HG03064 (cell line): ENCODE measurements around the gene PALLD.
"Not testable (repeated sequence)": the region's sequence is repeated elsewhere in the genome, so short reads cannot be mapped to it uniquely, and the experiment has no call there.

ENCODE experiments used
- ATAC-seq: cut with Tn5 transposase; IDR thresholded peaks from one replicate; pipeline ENCODE4 v1.9.1; 2021; ENCODE audit warnings: low read depth; ENCODE audit not compliant: unreplicated experiment

The PALLD gene

DNA sequence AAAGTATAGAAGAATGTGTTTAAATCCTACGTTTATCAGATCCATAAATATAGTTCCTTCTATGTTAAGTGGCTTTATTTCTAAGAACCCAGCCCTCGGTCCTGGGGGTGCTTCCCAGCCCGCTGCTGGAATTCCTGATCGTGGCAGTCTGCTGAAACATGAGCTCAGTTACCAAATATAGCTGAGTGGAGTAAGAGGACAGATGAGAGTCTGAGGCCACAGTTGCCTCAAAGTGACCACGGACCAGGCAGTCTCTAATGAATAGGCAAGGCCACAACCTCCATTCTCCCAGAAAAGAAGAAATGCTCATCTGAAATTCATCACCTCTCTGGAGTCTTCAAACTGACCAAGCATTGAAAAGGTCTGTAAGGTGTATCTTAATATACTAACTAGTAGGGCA, at the start of gene PALLD:
Gene PALLD (plus strand): TSS at position 219 of the 400 bp plus-strand sequence.
- no peak for ATAC-seq

DNA sequence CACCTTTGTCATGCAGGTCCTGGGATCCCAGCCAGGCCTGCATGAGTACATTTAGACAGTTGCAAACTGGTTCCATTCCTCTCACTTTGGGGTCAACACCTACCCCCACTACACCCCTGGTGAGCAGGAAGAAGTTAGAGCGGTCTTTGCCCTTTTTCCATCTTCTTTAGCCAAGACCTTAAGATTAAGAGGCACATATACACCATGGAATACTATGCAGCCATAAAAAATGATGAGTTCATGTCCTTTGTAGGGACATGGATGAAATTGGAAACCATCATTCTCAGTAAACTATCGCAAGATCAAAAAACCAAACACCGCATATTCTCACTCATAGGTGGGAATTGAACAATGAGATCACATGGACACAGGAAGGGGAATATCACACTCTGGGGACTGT, 47.8 kb upstream of the PALLD start:
- ATAC-seq: not testable (repeated sequence)

DNA sequence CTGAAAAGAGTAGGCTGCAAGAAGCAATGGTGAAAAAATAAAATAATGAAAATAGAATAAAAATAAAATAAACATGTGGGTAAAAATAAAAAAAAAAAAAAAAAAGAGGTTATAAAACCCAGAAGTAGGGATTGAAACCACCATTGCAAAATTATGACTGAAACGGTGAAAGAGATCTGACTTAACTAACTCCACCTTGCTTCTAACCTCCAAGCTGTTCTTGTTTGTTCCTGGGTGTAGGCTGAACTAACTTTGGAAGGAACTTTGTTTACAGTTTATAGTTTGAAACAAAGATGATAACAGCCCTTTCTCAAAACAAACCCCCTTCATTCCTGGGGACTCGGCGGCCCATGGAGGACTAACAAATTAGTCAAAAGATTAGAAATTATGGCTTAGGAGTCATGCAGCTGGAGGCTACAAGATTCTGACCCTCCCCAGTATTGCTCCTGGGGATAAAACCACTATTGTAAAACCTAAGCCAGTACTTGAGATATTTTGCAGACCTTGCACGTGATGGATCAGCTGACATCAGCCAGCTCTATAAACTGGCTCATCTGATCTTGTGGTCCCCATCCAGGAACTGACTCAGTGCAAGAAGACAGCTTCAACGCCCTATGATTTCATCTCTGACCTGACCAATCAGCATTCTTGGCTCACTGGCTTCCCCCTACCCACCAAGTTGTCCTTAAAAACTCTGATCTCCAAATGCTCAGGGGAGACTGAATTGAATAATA, 47.0 kb upstream of the PALLD start:
- no peak for ATAC-seq

DNA sequence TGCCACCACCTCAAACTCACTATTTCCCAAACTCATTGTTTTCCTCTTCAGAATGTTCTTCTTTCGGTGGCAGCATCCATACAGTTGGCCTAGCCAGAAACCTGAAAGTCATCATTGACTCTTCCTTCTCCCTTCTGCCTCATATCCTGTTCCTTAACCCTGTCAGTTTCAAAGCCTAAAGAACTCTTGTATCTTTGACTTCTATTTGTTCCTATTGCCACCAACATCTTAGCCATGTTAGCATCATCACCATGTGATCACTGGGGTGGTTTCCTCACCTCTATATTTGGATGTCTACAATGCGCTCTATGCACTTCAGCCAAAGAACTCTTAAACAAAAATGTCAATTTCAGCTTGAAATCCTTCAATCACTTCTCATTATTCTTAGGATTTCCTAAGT, 45.5 kb upstream of the PALLD start:
- no peak for ATAC-seq

DNA sequence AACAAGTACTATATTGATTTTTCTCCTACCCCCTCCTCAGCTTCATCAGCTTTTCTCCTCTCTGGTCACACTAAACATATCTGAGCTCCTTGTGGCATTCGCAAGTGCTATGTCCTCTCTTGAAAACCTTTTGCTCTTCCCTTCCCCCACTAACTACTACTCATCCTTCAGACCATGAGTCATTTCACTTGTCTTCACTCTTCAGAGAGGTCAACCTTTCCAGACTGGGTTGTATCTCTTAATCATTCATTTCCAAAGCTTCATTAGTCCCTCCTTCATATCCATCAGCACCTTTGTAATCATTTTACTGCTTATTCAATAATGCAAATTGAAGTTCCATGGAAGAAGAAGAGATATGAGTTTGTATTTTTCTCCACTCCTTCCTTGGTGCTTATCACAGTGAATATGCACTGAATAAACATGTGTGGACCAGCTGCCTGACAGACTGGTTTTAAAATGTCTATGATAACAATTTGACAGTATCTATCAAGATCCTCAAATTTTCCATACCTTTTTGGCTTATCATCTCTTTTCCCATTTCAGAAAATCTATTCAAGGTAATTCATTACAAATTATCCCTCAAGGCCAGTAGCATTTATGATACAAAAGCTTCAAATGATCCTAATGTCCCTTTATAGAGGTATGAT, 45.0 kb upstream of the PALLD start:
- ATAC-seq: no peak

DNA sequence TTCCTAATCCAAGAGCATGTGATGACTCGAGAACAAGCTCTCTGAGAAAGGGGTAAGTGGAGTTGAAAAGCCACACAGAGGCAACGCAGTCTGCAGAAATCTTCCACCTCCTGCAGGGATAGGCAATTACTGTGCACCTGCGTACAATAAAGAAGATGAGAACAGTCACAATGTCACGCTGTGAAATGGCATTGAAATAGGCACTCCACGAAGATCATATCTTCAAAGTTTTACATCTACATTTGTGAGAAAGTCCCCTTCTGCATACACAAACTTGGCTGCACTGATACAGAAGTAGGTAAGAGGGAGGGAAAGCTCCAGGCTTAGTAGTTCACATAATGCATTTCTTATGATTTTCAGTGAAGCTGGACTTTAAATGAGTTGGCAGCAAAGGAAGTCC, 43.7 kb upstream of the PALLD start:
- ATAC-seq: no peak

DNA sequence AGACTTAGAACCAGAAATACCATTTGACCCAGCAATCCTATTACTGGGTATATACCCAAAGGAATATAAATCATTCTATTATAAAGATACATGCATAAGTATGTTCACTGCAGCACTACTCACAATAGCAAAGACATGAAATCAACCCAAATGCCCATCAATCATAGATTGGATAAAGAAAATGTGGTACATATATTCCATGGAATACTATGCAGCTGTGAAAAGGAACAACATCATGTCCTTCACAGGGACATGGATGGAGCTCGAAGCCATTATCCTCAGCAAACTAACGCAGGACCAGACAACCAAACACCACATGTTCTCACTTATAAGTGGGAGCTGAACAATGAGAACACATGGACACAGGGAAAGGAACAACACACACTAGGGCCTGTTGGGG, 38.6 kb upstream of the PALLD start:
- not testable (repeated sequence) for ATAC-seq

DNA sequence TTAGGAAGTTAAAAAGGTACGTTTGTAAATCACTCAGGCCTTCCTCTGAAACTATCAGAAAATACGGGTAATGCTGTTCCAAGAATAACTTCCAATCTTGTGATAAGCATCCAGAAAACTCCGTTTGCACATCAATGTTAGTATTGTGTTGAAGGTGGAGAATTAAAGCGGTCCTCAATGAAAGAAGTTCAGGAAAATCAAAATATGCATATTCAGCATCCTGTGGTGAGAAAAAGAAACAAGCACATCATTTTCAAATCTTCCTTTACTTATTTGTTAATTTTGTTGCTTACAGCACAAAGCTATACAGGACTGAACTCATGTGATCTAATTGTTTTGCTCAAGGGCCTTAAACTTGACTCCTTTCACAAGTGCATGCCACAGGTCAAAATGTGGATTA, 35.0 kb upstream of the PALLD start:
- ATAC-seq: no peak

DNA sequence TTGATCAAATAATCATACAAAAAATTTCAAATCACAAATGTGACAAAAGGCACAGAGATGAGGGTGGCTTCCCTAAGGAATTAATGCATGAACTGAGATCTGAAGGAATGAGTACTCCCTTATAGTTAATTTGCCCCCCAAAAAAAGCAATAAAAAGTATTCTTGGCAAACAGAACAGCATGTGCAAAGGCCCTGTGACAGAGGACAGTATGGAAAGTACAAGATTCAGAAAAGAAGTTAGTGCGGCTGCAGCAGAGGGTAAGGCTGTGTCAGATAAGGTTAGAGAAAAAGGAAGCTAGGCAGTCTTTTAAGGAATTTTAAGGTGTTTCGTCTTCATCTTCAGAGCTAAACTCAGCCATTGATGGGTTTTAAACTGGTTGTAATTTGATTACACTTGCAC, 23.9 kb upstream of the PALLD start:
- ATAC-seq: no peak

DNA sequence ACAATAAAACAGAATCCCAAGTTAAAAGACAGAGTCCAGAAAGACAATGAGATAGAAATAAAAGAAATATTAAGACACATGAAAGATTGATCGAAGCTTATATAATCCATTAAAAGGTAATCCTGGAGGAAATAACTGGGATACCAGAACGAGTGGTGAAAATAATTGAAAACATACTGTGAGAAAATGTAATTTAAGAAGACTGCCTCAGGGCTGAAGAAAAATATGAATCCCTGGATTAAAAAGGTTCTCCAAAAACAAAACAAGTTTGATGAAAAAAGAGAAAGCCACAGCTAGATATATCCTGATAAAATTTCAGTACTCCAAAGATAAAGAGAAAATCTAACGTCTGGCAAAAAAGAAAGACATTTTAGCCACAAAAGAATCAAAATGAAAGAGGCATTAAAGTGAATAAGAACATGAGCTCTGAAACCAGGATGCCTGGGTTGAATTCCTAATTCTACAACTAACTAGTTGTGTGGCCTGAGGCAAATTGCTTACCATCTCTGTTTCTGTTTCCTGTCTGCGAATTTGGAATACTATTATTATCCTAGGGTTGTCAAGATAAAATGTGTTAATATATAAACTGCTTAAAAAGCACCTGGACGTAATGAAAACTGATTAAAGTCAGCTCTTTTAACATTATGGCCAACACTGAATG, 22.1 kb upstream of the PALLD start:
- ATAC-seq: no peak

DNA sequence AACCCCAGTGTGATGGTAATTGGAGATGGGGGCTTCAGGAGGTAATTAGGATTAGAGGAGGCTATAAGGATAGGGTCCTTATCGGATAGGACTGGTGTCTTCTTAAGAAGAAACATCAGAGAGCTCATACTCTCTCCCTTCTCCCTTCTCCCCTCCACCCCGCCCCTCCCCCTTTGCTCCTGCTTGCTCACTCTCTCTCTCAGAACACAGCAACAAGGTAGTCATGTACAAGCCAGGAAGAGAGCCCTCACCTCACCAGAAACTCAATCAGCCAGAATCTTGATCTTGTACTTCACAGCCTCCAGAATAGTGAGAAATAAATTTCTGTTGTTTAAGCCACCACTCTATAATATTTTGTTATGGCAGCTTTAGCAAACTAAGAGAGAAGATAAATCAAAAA, 21.1 kb upstream of the PALLD start:
- ATAC-seq: no peak

DNA sequence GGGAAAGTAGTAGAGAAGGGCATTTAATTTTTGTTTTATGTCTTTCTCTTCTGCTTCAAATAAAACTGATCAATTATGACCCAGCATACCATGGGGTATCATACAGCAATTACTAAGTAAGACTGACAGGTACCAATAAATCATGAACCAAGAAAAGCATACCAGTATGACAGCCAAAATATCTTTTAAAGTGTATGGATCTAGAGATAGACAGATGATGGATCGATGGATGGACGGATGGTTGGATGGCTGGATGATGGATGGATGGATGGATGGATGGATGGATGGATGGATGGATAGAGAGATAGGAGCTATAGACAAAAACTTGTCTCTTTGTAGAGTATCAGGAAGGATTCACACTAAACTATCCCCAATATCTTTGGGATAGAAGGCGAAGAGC, 18.0 kb upstream of the PALLD start:
- no peak for ATAC-seq

DNA sequence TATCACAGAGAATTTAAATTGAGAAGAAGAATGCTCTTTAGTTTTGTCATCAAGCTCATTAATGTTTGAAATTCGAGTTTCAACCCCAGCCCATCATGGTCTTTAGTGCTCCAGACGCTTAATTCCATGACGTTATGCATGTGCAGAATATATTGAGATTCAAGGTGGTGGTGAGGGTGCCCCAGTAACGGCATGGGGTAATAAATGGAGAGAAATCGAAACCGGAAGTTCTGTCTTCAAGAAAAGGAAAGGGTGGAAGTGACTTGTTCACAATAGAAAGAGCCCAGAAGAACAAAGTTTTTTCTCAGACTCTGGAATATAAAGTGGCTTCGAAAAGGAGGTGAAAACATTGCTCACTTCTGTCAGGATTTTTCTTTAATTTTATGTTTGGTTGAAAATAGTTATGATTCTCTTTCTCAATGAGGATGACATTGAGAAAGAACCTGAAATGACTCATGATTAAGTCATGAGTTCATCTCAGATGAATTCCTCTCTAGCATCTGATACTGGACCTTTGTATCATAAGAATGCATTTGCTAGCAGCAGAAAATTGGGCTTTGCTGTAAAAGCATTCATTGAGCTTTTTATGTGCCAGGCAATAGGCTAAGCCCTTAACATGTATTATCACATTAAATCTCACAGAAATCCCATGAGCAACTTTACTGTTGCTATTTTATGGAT, 15.8 kb upstream of the PALLD start:
- no peak for ATAC-seq

DNA sequence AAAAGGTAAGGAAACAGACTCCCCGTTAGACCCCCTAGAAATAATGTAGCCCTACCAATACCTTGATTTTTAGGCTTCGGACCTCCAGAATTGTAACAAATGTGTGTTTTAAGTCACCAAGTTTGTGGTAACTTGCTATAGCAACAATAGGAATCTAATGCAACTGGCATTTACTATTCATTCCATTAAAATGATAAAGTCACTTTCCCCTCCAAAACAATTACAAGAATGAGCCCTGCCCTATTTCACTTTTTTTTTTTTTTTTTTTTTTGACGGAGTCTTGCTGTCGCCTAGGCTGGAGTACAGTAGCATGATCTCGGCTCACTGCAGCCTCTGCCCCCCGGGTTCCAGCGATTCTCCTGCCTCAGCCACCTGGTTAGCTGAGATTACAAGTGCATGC, 13.0 kb upstream of the PALLD start:
- no peak for ATAC-seq

DNA sequence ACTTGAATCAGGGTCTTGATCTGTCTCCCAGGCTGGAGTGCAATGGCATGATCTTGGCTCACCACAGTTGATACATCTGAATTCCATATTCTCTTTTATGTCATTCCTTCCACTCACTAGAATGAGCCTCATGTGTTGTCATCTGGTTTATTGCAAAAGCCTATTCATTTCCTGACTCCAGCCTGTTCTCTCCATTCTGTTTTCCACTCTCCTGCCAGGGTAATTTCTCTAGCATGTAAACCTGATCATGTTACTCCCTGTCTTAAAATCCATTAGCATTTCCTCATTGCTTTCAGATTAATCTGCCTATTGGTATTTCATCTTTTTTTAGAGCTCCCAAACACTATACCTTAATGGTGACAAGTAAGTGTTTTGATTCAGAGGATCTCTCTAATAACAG, 12.2 kb upstream of the PALLD start:
- no peak for ATAC-seq

DNA sequence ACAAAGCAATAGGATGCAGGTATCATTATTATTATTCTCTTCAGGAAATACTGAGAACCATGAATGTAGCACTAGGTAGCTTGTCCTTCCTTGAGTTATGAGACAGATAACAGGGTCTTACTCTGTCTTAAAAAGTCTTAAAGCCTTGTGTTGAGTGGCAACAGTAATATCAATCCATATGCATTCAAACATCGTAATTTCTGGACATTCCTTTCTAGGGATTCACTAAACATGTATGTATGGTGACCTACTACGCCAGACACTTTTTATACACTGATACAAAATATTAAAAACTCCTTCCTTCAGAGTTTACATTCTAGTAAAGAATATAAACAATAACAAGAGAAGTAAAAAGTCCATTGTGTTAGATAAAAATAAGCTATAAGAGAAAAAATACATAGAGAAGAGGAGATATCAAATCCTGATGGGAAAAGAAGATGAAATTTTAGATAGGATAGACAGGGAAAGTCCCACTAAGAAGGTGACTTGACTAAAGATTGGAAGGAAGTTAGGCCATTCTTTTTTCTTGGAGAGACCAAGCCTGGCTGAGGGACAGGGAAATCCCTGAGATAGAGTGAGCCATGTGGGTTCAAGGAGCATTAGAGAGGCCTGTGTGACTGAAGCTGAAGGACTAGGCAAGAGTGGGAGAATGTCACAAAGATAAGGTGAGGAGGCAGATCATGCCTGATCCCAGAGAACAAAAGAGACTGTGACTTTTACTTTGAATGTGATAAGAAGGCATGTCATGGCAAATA, 11.5 kb upstream of the PALLD start:
- no peak for ATAC-seq

DNA sequence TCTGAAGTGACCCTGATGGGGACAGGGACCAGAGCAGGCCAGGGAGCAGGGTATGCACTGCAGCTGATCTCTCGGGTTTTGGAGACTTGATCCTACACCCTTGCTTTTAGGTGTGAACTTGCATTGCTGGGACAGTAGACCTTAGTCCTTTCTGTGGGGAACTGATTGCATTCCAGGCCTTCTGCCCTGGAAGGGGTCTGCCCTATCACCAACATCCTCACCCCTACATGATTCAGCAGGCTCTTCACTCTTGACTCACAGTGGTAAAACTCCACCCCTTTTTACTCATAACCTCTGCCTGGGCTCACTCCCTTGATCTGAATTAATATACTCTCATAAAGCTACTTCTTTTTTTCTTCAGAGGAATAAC, 10.0 kb upstream of the PALLD start:
- ATAC-seq: no peak

DNA sequence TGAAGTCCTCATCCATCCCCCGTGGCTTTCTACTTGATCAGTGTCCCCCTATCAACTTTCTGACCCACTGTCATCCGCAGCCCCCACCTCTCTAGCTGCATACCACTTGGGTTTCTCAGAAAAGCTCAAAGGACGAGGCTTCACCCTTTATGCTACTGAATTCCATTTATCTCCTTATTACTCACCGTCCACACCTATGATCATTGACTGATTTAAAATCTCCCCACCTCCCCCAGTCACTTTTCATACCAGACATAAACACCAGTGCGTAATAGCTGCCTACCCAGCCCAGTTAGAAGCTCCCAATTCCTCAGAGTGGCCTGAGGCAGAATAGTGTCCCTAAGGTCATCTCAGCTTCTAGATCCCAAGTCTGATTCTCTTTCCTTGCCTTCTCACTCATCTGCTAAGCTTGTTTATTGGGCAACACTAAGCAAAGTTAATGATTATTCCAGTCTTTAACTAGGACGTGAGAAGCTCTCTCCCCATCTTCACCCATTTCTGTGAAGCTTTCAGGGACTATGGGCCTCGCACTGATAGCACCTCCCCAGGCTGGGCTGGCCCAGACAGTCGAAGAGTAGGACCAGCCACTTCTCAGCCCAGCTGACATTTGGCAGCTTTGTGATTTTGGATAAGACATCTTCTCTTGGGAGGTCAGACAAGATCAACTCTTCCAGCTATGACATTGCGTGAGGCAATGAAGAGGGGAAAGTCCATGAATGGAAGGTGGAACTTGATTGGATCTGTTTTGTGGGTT, 9.4 kb upstream of the PALLD start:
- ATAC-seq: no peak

DNA sequence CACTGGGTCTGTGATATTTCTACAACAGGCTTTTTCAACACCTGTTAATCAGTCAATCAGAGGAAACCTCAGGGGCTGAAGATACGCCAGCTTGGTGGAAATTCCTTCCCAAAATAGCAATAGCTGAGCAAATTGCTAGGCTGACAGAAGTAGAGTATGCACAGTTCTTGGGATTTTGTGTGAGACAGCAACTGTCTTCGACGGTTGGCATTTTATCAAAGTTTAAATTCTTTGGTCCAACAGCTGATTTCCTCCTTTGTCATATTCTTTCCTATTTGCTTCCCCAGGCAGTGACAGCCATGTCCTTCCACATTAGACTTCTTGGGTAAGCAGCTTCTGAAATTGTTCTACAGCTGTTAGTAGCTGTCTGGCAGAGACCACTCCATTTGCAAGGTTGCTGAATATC, 8.0 kb upstream of the PALLD start:
- no peak for ATAC-seq

DNA sequence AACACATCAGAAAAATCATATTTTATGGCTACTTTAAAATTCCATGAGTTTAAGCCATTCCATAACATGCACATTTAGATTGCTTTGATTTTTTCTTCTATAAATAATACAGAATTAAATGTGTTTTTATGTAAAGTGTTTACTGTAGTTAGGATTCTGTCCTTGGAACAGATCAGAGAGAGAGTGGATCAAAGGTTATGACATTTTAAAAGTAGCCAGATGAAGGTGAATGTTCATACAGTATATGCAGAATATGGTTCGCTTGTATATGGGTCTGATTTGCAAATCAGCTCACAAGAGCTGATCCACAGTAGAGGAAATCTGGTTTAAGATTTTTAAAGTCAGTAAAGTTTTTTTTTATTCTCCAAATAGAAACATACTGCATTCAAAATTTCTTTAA, 7.2 kb upstream of the PALLD start:
- no peak for ATAC-seq
